ENCODE data around the gene PITHD1.
"Not testable (repeated sequence)": the region's sequence is repeated elsewhere in the genome, so short reads cannot be mapped to it uniquely, and the experiment has no call there.

The PITHD1 gene

GRCh38 chr1:23799570-23800399, 21.6 kb downstream of the PITHD1 start:
- DNase-seq: no peak

- peak; percentile 91 for DNase-seq
Measured at GRCh38 chr1:23800400-23801337, 22.5 kb downstream of the PITHD1 start, which contains the start of gene GALE. TSS of gene GALE (minus strand) at chr1:23800754. CDS start at chr1:23799007, 1,747 bp downstream.

GRCh38 chr1:23801338-23801748, 23.1 kb downstream of the PITHD1 start:
- no peak for DNase-seq

DNA sequence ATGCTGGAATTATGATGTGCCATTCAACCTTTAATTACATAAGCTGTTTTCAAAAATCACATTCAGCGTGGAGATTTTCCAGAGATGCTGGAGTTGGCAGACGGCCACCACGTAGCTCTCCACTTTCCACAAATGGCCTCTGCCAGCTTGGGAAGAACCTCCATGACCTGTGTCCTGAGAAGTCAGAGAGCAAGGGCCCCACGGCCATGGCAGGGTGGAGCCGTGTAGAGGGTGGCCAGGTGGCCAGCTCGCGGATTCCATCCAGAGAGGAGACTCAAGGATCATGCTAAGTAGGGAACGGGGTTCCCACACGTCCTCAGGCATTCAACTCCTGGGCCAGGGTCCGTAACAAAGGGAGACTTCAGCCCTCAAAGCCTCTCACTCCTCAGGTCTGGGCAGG, 23.7 kb downstream of the PITHD1 start:
- DNase-seq: no peak

DNA sequence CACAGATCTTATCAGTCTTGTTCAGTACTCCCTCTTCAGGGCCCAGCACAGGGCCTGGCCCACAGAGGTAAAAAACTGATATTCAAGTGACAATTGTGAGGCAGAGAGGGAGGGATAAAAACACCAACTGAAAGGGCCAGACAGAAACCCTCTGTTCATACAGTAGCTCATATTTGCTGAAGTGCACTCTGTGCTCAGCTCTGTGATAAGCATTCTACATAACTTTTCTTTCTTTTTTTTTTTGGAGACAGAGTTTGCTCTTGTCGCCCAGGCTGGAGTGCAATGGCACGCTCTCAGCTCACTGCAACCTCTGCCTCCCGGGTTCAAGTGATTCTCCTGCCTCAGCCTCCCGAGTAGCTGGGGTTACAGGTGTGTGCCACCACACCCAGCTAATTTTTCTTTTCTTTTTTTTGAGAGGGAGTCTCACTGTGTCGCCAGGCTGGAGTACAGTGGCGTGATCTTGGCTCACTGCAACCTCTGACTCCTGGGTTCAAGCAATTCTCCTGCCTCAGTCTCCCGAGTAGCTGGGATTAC, 24.7 kb downstream of the PITHD1 start:
- DNase-seq: not testable (repeated sequence)

DNA sequence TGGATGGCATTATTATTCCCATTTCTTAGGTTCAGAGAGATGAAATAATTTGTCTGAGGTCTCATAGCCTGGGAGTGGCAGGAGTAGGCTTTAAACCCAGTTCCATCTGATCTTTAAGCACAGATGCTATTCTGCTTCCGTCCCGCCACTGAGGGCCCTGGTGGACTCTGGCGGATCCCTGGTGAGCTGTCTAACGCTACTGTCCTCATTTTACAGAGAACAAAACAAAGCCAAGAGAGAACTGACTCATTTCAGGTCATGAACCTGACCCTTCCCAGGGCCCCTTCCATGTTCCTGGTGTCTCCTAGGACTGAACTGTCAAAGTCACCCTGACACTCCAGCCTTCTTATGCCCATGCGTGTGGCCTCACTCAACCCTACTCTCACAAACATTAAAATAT, 25.5 kb downstream of the PITHD1 start:
- DNase-seq: no peak

GRCh38 chr1:23804183-23804835, 26.1 kb downstream of the PITHD1 start:
- DNase-seq: no peak

- DNase-seq: no peak
Measured at GRCh38 chr1:23805025-23805424, 26.8 kb downstream of the PITHD1 start.

GRCh38 chr1:23806280-23806679, 28.1 kb downstream of the PITHD1 start:
- DNase-seq: no peak

- DNase-seq: peak; percentile 67
Measured at GRCh38 chr1:23807453-23807852, 29.2 kb downstream of the PITHD1 start.

DNA sequence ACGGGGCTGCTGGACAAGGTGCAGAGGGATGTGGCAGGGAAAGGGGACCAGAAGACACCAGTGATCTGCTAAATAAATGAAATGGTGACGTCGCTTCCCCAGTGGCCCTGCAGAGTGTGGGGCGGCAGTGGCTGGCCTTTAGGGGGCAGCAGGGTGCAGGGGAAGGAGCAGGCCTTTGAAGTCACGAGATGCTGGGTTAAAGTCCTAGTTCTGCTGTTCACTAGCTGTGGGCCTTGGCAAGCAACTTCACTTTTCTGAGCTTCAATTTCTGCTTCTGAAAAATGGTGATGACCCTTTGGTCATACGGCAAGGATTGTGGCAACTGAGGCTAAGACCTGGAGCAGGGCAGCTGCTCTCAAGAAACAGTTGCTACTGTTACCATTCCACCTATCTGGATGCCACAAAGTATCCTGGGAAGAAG, 31.5 kb downstream of the PITHD1 start:
- peak; percentile 79 for DNase-seq

- peak; percentile 78 for DNase-seq
Measured at GRCh38 chr1:23810818-23811540, 32.8 kb downstream of the PITHD1 start.

DNA sequence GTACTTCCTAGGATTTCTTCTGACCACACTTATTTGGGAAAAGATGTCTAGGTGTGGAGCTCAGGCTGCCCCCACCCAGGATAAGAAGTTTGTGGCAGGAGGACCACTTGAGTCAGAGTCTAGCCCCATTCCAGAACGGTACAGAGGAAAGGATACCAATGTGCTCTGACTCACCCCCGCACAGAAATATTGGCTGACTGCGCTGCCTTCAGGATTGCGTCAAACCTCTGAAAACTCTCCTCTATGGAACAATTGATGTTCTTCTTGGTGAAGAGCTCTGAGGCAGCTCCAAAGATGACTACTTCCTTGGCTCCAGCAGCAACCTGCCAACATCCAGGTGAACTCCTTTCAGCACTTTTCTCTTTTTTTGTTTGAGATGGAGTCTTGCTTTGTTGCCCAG, 35.8 kb downstream of the PITHD1 start:
- no peak for DNase-seq

DNA sequence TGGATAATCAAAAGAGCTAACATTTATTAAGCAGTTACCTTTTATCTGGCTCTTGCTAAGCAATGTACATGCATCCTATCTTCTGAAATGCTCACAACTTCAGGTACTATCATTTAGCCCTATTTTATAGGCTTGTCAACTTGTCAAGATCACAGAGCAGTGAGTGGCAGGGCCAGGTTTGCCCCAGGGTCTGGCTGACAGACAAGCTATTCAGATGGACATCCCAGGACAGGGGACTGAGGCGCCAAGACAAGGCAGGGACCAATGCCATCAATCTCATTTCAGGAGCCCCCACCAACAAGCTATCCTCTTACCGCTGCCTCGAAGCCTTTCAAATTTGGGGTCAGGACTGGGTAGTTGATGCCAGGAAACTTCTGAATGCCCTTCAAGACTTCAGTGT, 38.1 kb downstream of the PITHD1 start:
- no peak for DNase-seq

GRCh38 chr1:23816906-23817305, 38.7 kb downstream of the PITHD1 start:
- DNase-seq: peak; percentile 48

GRCh38 chr1:23817633-23818032, 39.4 kb downstream of the PITHD1 start:
- DNase-seq: no peak

GRCh38 chr1:23823767-23824166, 45.5 kb downstream of the PITHD1 start:
- no peak for DNase-seq

DNA sequence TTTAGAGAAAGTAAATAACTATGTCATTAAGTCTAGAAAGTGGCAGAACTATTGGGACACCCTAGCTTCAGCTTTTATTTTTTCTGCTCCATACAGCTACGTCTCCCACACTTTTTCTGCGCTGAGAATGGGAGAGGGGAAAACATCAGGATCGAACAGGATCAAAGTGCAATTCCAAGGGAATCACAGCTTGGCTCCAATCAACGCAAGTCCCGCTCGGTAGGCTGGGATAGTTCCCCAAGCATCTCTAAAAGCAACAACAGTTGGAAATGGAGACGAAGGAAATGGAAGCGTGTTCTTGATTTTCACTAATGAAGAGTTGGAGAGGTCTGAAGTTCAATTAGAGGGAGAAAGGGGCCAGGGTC, 46.5 kb downstream of the PITHD1 start:
- no peak for DNase-seq

- DNase-seq: peak; percentile 89
Measured at GRCh38 chr1:23825076-23825761, 47.0 kb downstream of the PITHD1 start, which contains the start of gene HMGCL. TSS of gene HMGCL (minus strand) at chr1:23825429. CDS start at chr1:23825415, 14 bp downstream.

- no peak for DNase-seq
Measured at GRCh38 chr1:23825762-23826522, 47.7 kb downstream of the PITHD1 start.

GRCh38 chr1:23826590-23826989, 48.4 kb downstream of the PITHD1 start:
- DNase-seq: not testable (repeated sequence)
